Measurements from ENCODE around the gene DNAH5. TPM values are rescaled to one million over a fixed set of nuclear protein-coding genes. Genes with fewer than 3 reads are reported as not detected.
A peak's percentile ranks its signal among the peaks of the same experiment; 100 is the strongest.
"Not testable (repeated sequence)": the region's sequence is repeated elsewhere in the genome, so short reads cannot be mapped to it uniquely, and the experiment has no call there.

DNAH5 gene
- total and polyA plus RNA-seq, 2 donors (not counting 3 experiments of a cell fraction or from before 2014, with no cell fraction given): 0.23 to 1.7 TPM

DNA sequence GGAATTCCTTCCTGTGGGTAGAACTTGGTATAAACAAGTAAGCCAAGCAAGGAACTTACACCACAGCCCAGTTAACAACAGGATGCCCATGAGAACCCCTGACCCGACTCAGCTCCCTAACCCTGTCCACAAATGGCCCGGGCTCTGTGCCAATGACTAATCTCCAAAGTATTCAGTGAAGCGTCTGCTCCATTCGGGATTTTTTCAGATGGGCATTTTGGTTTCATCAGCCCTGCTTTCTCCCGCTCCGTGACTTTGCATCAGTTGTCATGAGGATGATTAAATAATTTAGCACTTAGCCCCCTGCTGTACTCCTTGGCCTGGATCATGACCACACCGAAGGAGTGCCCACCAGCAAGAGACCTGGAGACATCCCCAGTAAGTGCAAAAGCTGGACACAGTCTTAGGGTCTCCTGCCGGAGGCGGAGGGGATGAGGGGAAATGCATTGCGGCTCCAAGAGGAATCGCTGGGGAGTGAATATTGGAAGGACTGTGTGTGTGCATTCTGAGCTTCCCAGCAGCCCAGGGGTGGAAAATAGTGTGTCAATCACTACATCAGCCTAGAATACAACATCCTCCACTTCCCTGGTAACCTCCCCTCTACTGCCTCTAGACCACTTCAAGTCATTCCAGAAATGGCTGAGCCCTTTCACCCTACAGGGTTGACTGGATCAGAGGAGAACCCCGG lies 41.4 kb upstream of the DNAH5 start:
- ChIA-PET POLR2A (interaction anchor here (0.7 kb wide), 1 partner anchor 171 kb away, joined by 3 read pairs; no protein-coding TSS in a partner anchor), CTCF (interaction anchor here (0.9 to 3.7 kb wide), 7 partner anchors 119 to 663 kb away, joined by 3 to 17 read pairs (median 4); partner anchors contain the start of gene TRIO)
- no peaks in the 10 kb centered on the region for H4K20me1 ChIP-seq (replicated peaks; ENCODE audit: control insufficient read depth, extremely low read depth, insufficient read depth, low read length)
- TSS peak; percentile 89 for BruUV-seq (replicated peaks)
- H3K9me3 ChIP-seq (replicated peaks; ENCODE audit: control insufficient read depth, insufficient read depth, low read length): no peaks in the 10 kb centered on the region
- H3K36me3 ChIP-seq (ENCODE audit: control insufficient read depth in 2 of 2, extremely low read depth in 1 of 2, insufficient read depth in 2 of 2, low read length in 2 of 2): no peaks in the 10 kb centered on the region
- no peaks in the 10 kb centered on the region for H3K27me3 ChIP-seq (ENCODE audit: control insufficient read depth in 2 of 2, insufficient read depth in 2 of 2, low read length in 2 of 2)
- FAIRE-seq (peak; percentile 99), DNase-seq (ENCODE audit: low read depth, low spot score) (peak; percentile 92)
- H3K27ac ChIP-seq (ENCODE audit: insufficient read depth, low read depth, low read length): peak overlapping the region; percentile 81
- no peaks in the 10 kb centered on the region for H3K79me2 ChIP-seq (ENCODE audit: control insufficient read depth, insufficient read depth, low read length)
- no peaks in the 10 kb centered on the region for H3K9me1 ChIP-seq (replicated peaks; ENCODE audit: control insufficient read depth, extremely low read depth, insufficient read depth, low read length)
- H2AFZ ChIP-seq (ENCODE audit: low read depth, low read length): peak overlapping the region; percentile 67
- peak overlapping the region; percentile 72 for H3K9ac ChIP-seq (replicated peaks; ENCODE audit: extremely low read depth, insufficient read depth, low read length)
- H3K4me1 ChIP-seq (ENCODE audit: control insufficient read depth, extremely low read depth, insufficient read depth, low read length): peaks cover 16% of the 10 kb centered on the region
- TF ChIP-seq FOS (IDR thresholded peaks at IDR 0.05; ENCODE audit: borderline replicate concordance, insufficient read depth, low read length) (peak; percentile 67), JUN (IDR thresholded peaks at IDR 0.05; ENCODE audit: borderline replicate concordance, insufficient read depth, insufficient read length, low read depth) (peak; percentile 82), POLR2A (IDR thresholded peaks at IDR 0.05; ENCODE audit: low read depth, low read length) (no peak), POLR2AphosphoS5 (IDR thresholded peaks at IDR 0.05; ENCODE audit: insufficient read depth, low read depth, low read length) (peak; percentile 89), EZH2 (IDR thresholded peaks at IDR 0.05; ENCODE audit: borderline replicate concordance, low read depth, low read length, severe bottlenecking) (no peak), MYC (IDR thresholded peaks at IDR 0.05; ENCODE audit: low read depth, low read length) (no peak), GATA2 (IDR thresholded peaks at IDR 0.05; ENCODE audit: insufficient read depth, insufficient read length, low read depth, low read length) (no peak)
- TF ChIP-seq, protein P1, sequence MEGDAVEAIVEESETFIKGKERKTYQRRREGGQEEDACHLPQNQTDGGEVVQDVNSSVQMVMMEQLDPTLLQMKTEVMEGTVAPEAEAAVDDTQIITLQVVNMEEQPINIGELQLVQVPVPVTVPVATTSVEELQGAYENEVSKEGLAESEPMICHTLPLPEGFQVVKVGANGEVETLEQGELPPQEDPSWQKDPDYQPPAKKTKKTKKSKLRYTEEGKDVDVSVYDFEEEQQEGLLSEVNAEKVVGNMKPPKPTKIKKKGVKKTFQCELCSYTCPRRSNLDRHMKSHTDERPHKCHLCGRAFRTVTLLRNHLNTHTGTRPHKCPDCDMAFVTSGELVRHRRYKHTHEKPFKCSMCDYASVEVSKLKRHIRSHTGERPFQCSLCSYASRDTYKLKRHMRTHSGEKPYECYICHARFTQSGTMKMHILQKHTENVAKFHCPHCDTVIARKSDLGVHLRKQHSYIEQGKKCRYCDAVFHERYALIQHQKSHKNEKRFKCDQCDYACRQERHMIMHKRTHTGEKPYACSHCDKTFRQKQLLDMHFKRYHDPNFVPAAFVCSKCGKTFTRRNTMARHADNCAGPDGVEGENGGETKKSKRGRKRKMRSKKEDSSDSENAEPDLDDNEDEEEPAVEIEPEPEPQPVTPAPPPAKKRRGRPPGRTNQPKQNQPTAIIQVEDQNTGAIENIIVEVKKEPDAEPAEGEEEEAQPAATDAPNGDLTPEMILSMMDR (IDR thresholded peaks at IDR 0.05; ENCODE audit: extremely low read depth in 1 of 2, insufficient read depth in 1 of 2, low read depth in 1 of 2, low read length in 2 of 2): no peak
- TF ChIP-seq, protein P2, sequence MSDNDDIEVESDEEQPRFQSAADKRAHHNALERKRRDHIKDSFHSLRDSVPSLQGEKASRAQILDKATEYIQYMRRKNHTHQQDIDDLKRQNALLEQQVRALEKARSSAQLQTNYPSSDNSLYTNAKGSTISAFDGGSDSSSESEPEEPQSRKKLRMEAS (IDR thresholded peaks at IDR 0.05; ENCODE audit: insufficient read depth, insufficient read length): no peak
- dilution Hi-C loops (cut with MboI; ENCODE audit: extremely low pct_ligation_motif_present, low sequenced_read_pairs): loop anchor here (25.0 kb wide), 2 partner anchors 126 to 301 kb away; no protein-coding TSS in a partner anchor
- peak overlapping the region; percentile 79 for H3K4me2 ChIP-seq (ENCODE audit: insufficient read depth, low read length)
- peak overlapping the region in 2 of 3 experiments; percentile 16 to 62 for H3K4me3 ChIP-seq (replicated peaks in 1 of 3; ENCODE audit: insufficient read depth in 1 of 3, low read depth in 1 of 3, low read length in 3 of 3)
- intact Hi-C loops (cut with micrococcal nuclease): loop anchor here (1.0 to 10.0 kb wide), 5 partner anchors 50 to 1029 kb away; no protein-coding TSS in a partner anchor

DNA sequence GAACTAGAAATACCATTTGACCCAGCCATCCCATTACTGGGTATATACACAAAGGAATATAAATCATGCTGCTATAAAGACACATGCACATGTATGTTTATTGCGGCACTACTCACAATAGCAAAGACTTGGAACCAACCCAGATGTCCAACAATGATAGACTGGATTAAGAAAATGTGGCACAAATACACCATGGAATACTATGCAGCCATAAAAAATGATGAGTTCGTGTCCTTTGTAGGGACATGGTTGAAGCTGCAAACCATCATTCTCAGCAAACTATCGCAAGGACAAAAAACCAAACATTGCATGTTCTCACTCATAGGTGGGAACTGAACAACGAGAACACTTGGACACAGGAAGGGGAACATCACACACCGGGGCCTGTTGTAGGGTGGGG lies 40.4 kb upstream of the DNAH5 start:
- peak; percentile 18 for FAIRE-seq
- H3K27me3 ChIP-seq (ENCODE audit: control insufficient read depth in 2 of 2, insufficient read depth in 2 of 2, low read length in 2 of 2); H2AFZ ChIP-seq (ENCODE audit: low read depth, low read length); H3K9ac ChIP-seq (replicated peaks; ENCODE audit: extremely low read depth, insufficient read depth, low read length); DNase-seq (ENCODE audit: low read depth, low spot score); POLR2A ChIA-PET; H4K20me1 ChIP-seq (replicated peaks; ENCODE audit: control insufficient read depth, extremely low read depth, insufficient read depth, low read length); H3K79me2 ChIP-seq (ENCODE audit: control insufficient read depth, insufficient read depth, low read length); H3K27ac ChIP-seq (ENCODE audit: insufficient read depth, low read depth, low read length); H3K36me3 ChIP-seq (ENCODE audit: control insufficient read depth in 2 of 2, extremely low read depth in 1 of 2, insufficient read depth in 2 of 2, low read length in 2 of 2); H3K4me2 ChIP-seq (ENCODE audit: insufficient read depth, low read length); H3K4me3 ChIP-seq (replicated peaks in 1 of 3; ENCODE audit: insufficient read depth in 1 of 3, low read depth in 1 of 3, low read length in 3 of 3); BruUV-seq (replicated peaks); H3K9me1 ChIP-seq (replicated peaks; ENCODE audit: control insufficient read depth, extremely low read depth, insufficient read depth, low read length); H3K9me3 ChIP-seq (replicated peaks; ENCODE audit: control insufficient read depth, insufficient read depth, low read length): not testable (repeated sequence)
- intact Hi-C loops (cut with micrococcal nuclease) (loop anchor here (1.0 to 10.0 kb wide), 4 partner anchors 51 to 1030 kb away; no protein-coding TSS in a partner anchor), dilution Hi-C loops (cut with MboI; ENCODE audit: extremely low pct_ligation_motif_present, low sequenced_read_pairs) (loop anchor here (25.0 kb wide), 2 partner anchors 127 to 302 kb away; no protein-coding TSS in a partner anchor)
- H3K4me1 ChIP-seq (ENCODE audit: control insufficient read depth, extremely low read depth, insufficient read depth, low read length): peaks cover 16% of the 10 kb centered on the region
- CTCF ChIA-PET: interaction anchor here (1.0 to 1.4 kb wide), 2 partner anchors 120 to 158 kb away, joined by 3 to 4 read pairs; partner anchors contain the start of gene TRIO

All from endothelial cell of umbilical vein (primary cell).